Measurements from ENCODE around the gene PTPN6. TPM values are rescaled to one million over a fixed set of nuclear protein-coding genes. Genes with fewer than 3 reads are reported as not detected.
"Not testable (repeated sequence)": the region's sequence is repeated elsewhere in the genome, so short reads cannot be mapped to it uniquely, and the experiment has no call there.

PTPN6 gene
- total RNA-seq, 1 donor, result 0.36 TPM

GRCh38 chr12:6904280-6905276 lies 46.6 kb upstream of the PTPN6 start, which contains the start of gene LRRC23:
Gene LRRC23 (plus strand): TSS chr12:6904822. CDS start chr12:6905634, 812 bp downstream.
- H3K4me1 ChIP-seq (ENCODE audit: insufficient read depth, low read length), result peaks cover 10% of the 10 kb centered on the region
- TF ChIP-seq, protein P1, sequence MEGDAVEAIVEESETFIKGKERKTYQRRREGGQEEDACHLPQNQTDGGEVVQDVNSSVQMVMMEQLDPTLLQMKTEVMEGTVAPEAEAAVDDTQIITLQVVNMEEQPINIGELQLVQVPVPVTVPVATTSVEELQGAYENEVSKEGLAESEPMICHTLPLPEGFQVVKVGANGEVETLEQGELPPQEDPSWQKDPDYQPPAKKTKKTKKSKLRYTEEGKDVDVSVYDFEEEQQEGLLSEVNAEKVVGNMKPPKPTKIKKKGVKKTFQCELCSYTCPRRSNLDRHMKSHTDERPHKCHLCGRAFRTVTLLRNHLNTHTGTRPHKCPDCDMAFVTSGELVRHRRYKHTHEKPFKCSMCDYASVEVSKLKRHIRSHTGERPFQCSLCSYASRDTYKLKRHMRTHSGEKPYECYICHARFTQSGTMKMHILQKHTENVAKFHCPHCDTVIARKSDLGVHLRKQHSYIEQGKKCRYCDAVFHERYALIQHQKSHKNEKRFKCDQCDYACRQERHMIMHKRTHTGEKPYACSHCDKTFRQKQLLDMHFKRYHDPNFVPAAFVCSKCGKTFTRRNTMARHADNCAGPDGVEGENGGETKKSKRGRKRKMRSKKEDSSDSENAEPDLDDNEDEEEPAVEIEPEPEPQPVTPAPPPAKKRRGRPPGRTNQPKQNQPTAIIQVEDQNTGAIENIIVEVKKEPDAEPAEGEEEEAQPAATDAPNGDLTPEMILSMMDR (IDR thresholded peaks at IDR 0.05; ENCODE audit: extremely low read depth, low read depth, low read length), result no peak
- DNase-seq (ENCODE audit: insufficient read length, low spot score, missing footprints), result peak; percentile 97
- H4K20me1 ChIP-seq (ENCODE audit: insufficient read depth, low read length), result no peaks in the 10 kb centered on the region
- H3K4me3 ChIP-seq (ENCODE audit: insufficient read depth, low read length), result peak within 1 kb of the TSS; percentile 99
- H3K27ac ChIP-seq (ENCODE audit: low read depth, low read length), result peak within 1 kb of the TSS; percentile 87
- no peaks in the 10 kb centered on the region for H3K79me2 ChIP-seq (ENCODE audit: insufficient read depth, low read length)
- peak within 1 kb of the TSS; percentile 100 for H3K4me2 ChIP-seq (ENCODE audit: insufficient read depth, low read length)
- peak within 1 kb of the TSS; percentile 100 for H2AFZ ChIP-seq (ENCODE audit: low read length)
- H3K27me3 ChIP-seq (ENCODE audit: insufficient read depth, low read length), result no peaks in the 10 kb centered on the region
- no peaks in the 10 kb centered on the region for H3K36me3 ChIP-seq (ENCODE audit: insufficient read depth, low read length)
- no peaks in the 10 kb centered on the region for H3K9me3 ChIP-seq (ENCODE audit: low read depth, low read length)

- no peaks in the 10 kb centered on the region for H4K20me1 ChIP-seq (ENCODE audit: insufficient read depth, low read length)
- H3K27ac ChIP-seq (ENCODE audit: low read depth, low read length), result peak overlapping the region; percentile 87
- TF ChIP-seq, protein P1 (IDR thresholded peaks at IDR 0.05; ENCODE audit: extremely low read depth, low read depth, low read length), result no peak
- H3K4me2 ChIP-seq (ENCODE audit: insufficient read depth, low read length), result peak overlapping the region; percentile 100
- DNase-seq (ENCODE audit: insufficient read length, low spot score, missing footprints), result no peak
- no peaks in the 10 kb centered on the region for H3K79me2 ChIP-seq (ENCODE audit: insufficient read depth, low read length)
- peaks cover 10% of the 10 kb centered on the region for H3K4me1 ChIP-seq (ENCODE audit: insufficient read depth, low read length)
- H2AFZ ChIP-seq (ENCODE audit: low read length), result peak overlapping the region; percentile 100
- H3K27me3 ChIP-seq (ENCODE audit: insufficient read depth, low read length), result no peaks in the 10 kb centered on the region
- no peaks in the 10 kb centered on the region for H3K9me3 ChIP-seq (ENCODE audit: low read depth, low read length)
- H3K36me3 ChIP-seq (ENCODE audit: insufficient read depth, low read length), result no peaks in the 10 kb centered on the region
- H3K4me3 ChIP-seq (ENCODE audit: insufficient read depth, low read length), result peak overlapping the region; percentile 99
Measured at GRCh38 chr12:6905414-6906040, 45.6 kb upstream of the PTPN6 start.

GRCh38 chr12:6908141-6908540 lies 43.0 kb upstream of the PTPN6 start:
- not testable (repeated sequence) for DNase-seq (ENCODE audit: insufficient read length, low spot score, missing footprints); H3K4me3 ChIP-seq (ENCODE audit: insufficient read depth, low read length); H3K27me3 ChIP-seq (ENCODE audit: insufficient read depth, low read length); H3K79me2 ChIP-seq (ENCODE audit: insufficient read depth, low read length); H3K36me3 ChIP-seq (ENCODE audit: insufficient read depth, low read length); H3K4me1 ChIP-seq (ENCODE audit: insufficient read depth, low read length); H3K9me3 ChIP-seq (ENCODE audit: low read depth, low read length); H3K27ac ChIP-seq (ENCODE audit: low read depth, low read length); H2AFZ ChIP-seq (ENCODE audit: low read length); H3K4me2 ChIP-seq (ENCODE audit: insufficient read depth, low read length); H4K20me1 ChIP-seq (ENCODE audit: insufficient read depth, low read length)

DNA sequence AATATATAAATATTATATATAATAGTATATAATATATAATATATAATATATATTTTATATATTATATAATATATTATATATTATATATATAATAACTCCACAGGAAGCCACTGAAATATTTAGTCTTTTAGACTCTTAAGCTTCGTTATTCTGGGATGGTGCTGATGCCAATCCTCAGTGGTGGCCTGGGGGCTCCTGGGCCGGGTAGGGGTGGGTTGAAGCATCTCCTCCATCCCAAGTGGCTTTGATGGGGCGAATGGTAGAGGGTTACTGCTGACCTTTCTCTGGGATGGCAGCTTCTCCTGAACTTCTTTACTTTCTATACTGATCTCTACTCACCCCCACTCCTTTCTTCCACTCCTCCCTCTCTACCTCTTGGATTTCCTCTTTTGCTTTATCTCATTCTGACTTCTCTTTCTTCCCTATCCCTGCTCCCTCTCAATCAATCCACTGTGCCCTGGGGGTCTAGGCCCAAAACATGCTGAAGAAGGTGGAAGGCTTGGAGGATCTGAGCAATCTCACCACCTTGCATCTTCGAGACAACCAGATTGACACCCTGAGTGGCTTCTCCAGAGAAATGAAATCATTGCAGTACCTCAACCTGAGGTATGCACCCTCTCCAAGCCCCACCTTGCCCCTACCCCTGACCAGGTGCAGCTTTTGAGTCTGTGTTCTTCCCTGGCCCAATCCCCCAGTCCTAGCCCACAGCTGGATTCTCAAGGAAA lies 41.6 kb upstream of the PTPN6 start:
- Histone ChIP-seq H3K4me3 (ENCODE audit: insufficient read depth, low read length) (no peak overlapping the region), H2AFZ (ENCODE audit: low read length) (no peak overlapping the region), H3K9me3 (ENCODE audit: low read depth, low read length) (no peaks in the 10 kb centered on the region), H4K20me1 (ENCODE audit: insufficient read depth, low read length) (no peaks in the 10 kb centered on the region), H3K27ac (ENCODE audit: low read depth, low read length) (no peak overlapping the region), H3K36me3 (ENCODE audit: insufficient read depth, low read length) (no peaks in the 10 kb centered on the region), H3K27me3 (ENCODE audit: insufficient read depth, low read length) (no peaks in the 10 kb centered on the region), H3K4me1 (ENCODE audit: insufficient read depth, low read length) (peaks cover 12% of the 10 kb centered on the region), H3K79me2 (ENCODE audit: insufficient read depth, low read length) (peaks cover 2% of the 10 kb centered on the region), H3K4me2 (ENCODE audit: insufficient read depth, low read length) (no peak overlapping the region)
- peak; percentile 56 for DNase-seq (ENCODE audit: insufficient read length, low spot score, missing footprints)
- TF ChIP-seq, protein P1 (IDR thresholded peaks at IDR 0.05; ENCODE audit: extremely low read depth, low read depth, low read length), result no peak
